ENCODE data around the gene ITCH. TPM values are rescaled to one million over a fixed set of nuclear protein-coding genes. Genes with fewer than 3 reads are reported as not detected.
"Not testable (repeated sequence)": the region's sequence is repeated elsewhere in the genome, so short reads cannot be mapped to it uniquely, and the experiment has no call there.

Gene ITCH
- total RNA-seq, 4 donors from 2014 or later = 35.2 to 82.8 (median 65.3) TPM

GRCh38 chr20:34435589-34435988, 72.5 kb downstream of the ITCH start:
- H3K27ac ChIP-seq = no peak overlapping the region
- no peak for DNase-seq
- WGBS, 2 donors (ENCODE audit: low coverage in 1 of 2) = 79 to 100% methylated on average over 1 of the region's 1 CpG
- TF ChIP-seq EP300 (IDR thresholded peaks at IDR 0.05; ENCODE audit: low read depth) (no peak), POLR2AphosphoS5 (IDR thresholded peaks at IDR 0.05) (no peak), POLR2A (IDR thresholded peaks at IDR 0.05) (no peak)
- TF ChIP-seq, protein P1, sequence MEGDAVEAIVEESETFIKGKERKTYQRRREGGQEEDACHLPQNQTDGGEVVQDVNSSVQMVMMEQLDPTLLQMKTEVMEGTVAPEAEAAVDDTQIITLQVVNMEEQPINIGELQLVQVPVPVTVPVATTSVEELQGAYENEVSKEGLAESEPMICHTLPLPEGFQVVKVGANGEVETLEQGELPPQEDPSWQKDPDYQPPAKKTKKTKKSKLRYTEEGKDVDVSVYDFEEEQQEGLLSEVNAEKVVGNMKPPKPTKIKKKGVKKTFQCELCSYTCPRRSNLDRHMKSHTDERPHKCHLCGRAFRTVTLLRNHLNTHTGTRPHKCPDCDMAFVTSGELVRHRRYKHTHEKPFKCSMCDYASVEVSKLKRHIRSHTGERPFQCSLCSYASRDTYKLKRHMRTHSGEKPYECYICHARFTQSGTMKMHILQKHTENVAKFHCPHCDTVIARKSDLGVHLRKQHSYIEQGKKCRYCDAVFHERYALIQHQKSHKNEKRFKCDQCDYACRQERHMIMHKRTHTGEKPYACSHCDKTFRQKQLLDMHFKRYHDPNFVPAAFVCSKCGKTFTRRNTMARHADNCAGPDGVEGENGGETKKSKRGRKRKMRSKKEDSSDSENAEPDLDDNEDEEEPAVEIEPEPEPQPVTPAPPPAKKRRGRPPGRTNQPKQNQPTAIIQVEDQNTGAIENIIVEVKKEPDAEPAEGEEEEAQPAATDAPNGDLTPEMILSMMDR (IDR thresholded peaks at IDR 0.05) = no peak
- no peaks in the 10 kb centered on the region for H3K9me3 ChIP-seq
- H3K36me3 ChIP-seq = peaks cover 0 to 28% (median 12%) of the 10 kb centered on the region in 4 donors
- in situ Hi-C loops (cut with MboI; ENCODE audit: low pct_ligation_motif_present in 1 of 4, low pct_unique_long_range_greater_than_20kb in 1 of 4, low sequenced_read_pairs in 3 of 4) (no loop called here), intact Hi-C loops (cut with DNase I; ENCODE audit: low total_unique reads) (no loop called here)
- H3K4me3 ChIP-seq = no peak overlapping the region
- H3K27me3 ChIP-seq = no peaks in the 10 kb centered on the region
- H3K4me1 ChIP-seq = no peaks in the 10 kb centered on the region

GRCh38 chr20:34437330-34437986, 74.4 kb downstream of the ITCH start:
- Histone ChIP-seq H3K27ac (no peak overlapping the region), H3K4me1 (no peaks in the 10 kb centered on the region), H3K36me3 (peaks cover 0 to 46% (median 20%) of the 10 kb centered on the region in 4 donors), H3K27me3 (no peaks in the 10 kb centered on the region), H3K4me3 (no peak overlapping the region), H3K9me3 (no peaks in the 10 kb centered on the region)
- intact Hi-C loops (cut with DNase I; ENCODE audit: low total_unique reads) (no loop called here), in situ Hi-C loops (cut with MboI; ENCODE audit: low pct_ligation_motif_present in 1 of 4, low pct_unique_long_range_greater_than_20kb in 1 of 4, low sequenced_read_pairs in 3 of 4) (no loop called here)
- DNase-seq = no peak
- WGBS, 2 donors (ENCODE audit: low coverage in 1 of 2) = 73% methylated on average over 3 to 6 of the region's 6 CpGs
- TF ChIP-seq POLR2AphosphoS5 (IDR thresholded peaks at IDR 0.05) (no peak), EP300 (IDR thresholded peaks at IDR 0.05; ENCODE audit: low read depth) (no peak), POLR2A (IDR thresholded peaks at IDR 0.05) (no peak)
- TF ChIP-seq, protein P1 (IDR thresholded peaks at IDR 0.05) = no peak

DNA sequence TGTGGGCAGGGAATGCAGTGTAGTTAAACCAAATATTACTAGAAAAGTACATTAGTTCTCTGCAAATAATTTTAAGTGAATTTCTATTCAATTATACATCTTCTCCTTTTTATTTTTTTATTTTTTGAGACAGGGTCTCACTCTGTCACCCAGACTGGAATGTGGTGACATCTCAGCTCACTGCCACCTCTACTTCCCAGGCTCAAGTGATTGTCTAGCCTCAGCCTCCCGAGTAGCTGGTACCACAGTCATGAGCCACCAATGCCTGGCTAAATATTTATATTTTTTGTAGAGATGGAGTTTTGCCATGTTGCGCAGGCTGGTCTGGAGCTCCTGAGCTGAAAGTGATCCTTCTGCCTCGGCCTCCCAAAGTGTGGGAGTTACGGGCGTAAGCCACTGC, 76.1 kb downstream of the ITCH start:
- no peaks in the 10 kb centered on the region for H3K9me3 ChIP-seq
- DNase-seq = no peak
- no peak overlapping the region for H3K27ac ChIP-seq
- no peak overlapping the region for H3K4me3 ChIP-seq
- no peaks in the 10 kb centered on the region for H3K27me3 ChIP-seq
- in situ Hi-C loops (cut with MboI; ENCODE audit: low pct_ligation_motif_present in 1 of 4, low pct_unique_long_range_greater_than_20kb in 1 of 4, low sequenced_read_pairs in 3 of 4) (no loop called here), intact Hi-C loops (cut with DNase I; ENCODE audit: low total_unique reads) (no loop called here)
- peaks cover 0 to 60% (median 29%) of the 10 kb centered on the region in 4 donors for H3K36me3 ChIP-seq
- WGBS, 2 donors (ENCODE audit: low coverage in 1 of 2) = 86 to 92% methylated on average over 5 of the region's 5 CpGs
- TF ChIP-seq POLR2A (IDR thresholded peaks at IDR 0.05) (no peak), EP300 (IDR thresholded peaks at IDR 0.05; ENCODE audit: low read depth) (no peak), POLR2AphosphoS5 (IDR thresholded peaks at IDR 0.05) (no peak)
- TF ChIP-seq, protein P1 (IDR thresholded peaks at IDR 0.05) = no peak
- no peaks in the 10 kb centered on the region for H3K4me1 ChIP-seq

GRCh38 chr20:34441423-34441822, 78.3 kb downstream of the ITCH start:
- H3K4me1 ChIP-seq; H3K4me3 ChIP-seq; H3K27me3 ChIP-seq; DNase-seq; H3K27ac ChIP-seq; H3K9me3 ChIP-seq; in situ Hi-C loops (cut with MboI; ENCODE audit: low pct_ligation_motif_present in 1 of 4, low pct_unique_long_range_greater_than_20kb in 1 of 4, low sequenced_read_pairs in 3 of 4); intact Hi-C loops (cut with DNase I; ENCODE audit: low total_unique reads): not testable (repeated sequence)
- WGBS, 2 donors (ENCODE audit: low coverage in 1 of 2) = 97 to 100% methylated on average over 2 to 3 of the region's 3 CpGs
- H3K36me3 ChIP-seq = peaks cover 0 to 83% (median 40%) of the 10 kb centered on the region in 4 donors

GRCh38 chr20:34443546-34443945, 80.5 kb downstream of the ITCH start:
- H3K36me3 ChIP-seq = peaks cover 0 to 90% (median 43%) of the 10 kb centered on the region in 4 donors
- no peak overlapping the region for H3K27ac ChIP-seq
- H3K4me1 ChIP-seq = no peaks in the 10 kb centered on the region
- H3K4me3 ChIP-seq = no peak overlapping the region
- TF ChIP-seq EP300 (IDR thresholded peaks at IDR 0.05; ENCODE audit: low read depth) (no peak), POLR2AphosphoS5 (IDR thresholded peaks at IDR 0.05) (no peak), POLR2A (IDR thresholded peaks at IDR 0.05) (no peak)
- TF ChIP-seq, protein P1 (IDR thresholded peaks at IDR 0.05) = no peak
- H3K9me3 ChIP-seq = no peaks in the 10 kb centered on the region
- DNase-seq = no peak
- no peaks in the 10 kb centered on the region for H3K27me3 ChIP-seq
- in situ Hi-C loops (cut with MboI; ENCODE audit: low pct_ligation_motif_present in 1 of 4, low pct_unique_long_range_greater_than_20kb in 1 of 4, low sequenced_read_pairs in 3 of 4) = no loop called here
- WGBS, 2 donors (ENCODE audit: low coverage in 1 of 2) = 98 to 100% methylated on average over 1 to 3 of the region's 3 CpGs
- intact Hi-C loops (cut with DNase I; ENCODE audit: low total_unique reads) = no loop called here

Measured in transverse colon (tissue), 4 donors.